IMR-90 (cell line): Measurements from ENCODE around the gene CD2BP2. TPM values are rescaled to one million over a fixed set of nuclear protein-coding genes. Genes with fewer than 3 reads are reported as not detected.

Source experiments
- ATAC-seq: fragments of 200-7000 bp; cut with Tn5 transposase; 2 replicates; pipeline ENCODE4 v1.9.1; 2020; ENCODE audit warnings: low read depth, mild to moderate bottlenecking, moderate library complexity
- BruUV-seq: library from RNA; stranded (reverse); fragments of 400-500 nt; replicated peaks from 2 replicates; lab custom pipeline; 2021; lab: Mats Ljungman, UMichigan
- CTCF ChIA-PET: fragments of 300-600 bp; formaldehyde crosslinking; extraction: SDS; loops from one replicate; lab custom pipeline; 2021; ENCODE audit warnings: antibody characterized with exemption; lab: Yijun Ruan, JAX
- POLR2A ChIA-PET: fragments of 300-600 bp; sonication (Branson Sonifier 250); formaldehyde crosslinking; loops from one replicate; lab custom pipeline; 2022; ENCODE audit warnings: antibody characterized with exemption; ENCODE audit not compliant: unreplicated experiment; lab: Charles Lee
- DNase-seq: peaks from one replicate; pipeline ENCODE4 v3.0.0; 2013
- H2AFZ ChIP-seq: replicated peaks from 2 replicates; pipeline ENCODE3; 2013; ENCODE audit warnings: low read length, mild to moderate bottlenecking; ENCODE audit not compliant: poor library complexity
- H2AK5ac ChIP-seq: 2 replicates; pipeline ENCODE4 v1.6.1; 2013; ENCODE audit warnings: low read depth, low read length, inconsistent platforms
- H2AK9ac ChIP-seq: replicated peaks from 2 replicates; pipeline ENCODE3; 2013; ENCODE audit warnings: mild to moderate bottlenecking, low read depth, low read length, moderate library complexity; ENCODE audit not compliant: poor library complexity
- H2BK120ac ChIP-seq: 2 replicates; pipeline ENCODE4 v1.6.1; 2013; ENCODE audit warnings: low read depth, low read length, inconsistent platforms
- H2BK15ac ChIP-seq: 3 replicates; pipeline ENCODE4 v1.6.1; 2013; ENCODE audit warnings: low read depth, low read length, inconsistent platforms
- H2BK20ac ChIP-seq: 2 replicates; pipeline ENCODE4 v1.6.1; 2013; ENCODE audit warnings: low read depth, mild to moderate bottlenecking, inconsistent platforms, low read length, moderate library complexity
- H2BK5ac ChIP-seq: 2 replicates; pipeline ENCODE4 v1.6.1; 2013; ENCODE audit warnings: mild to moderate bottlenecking, low read depth, low read length, inconsistent platforms; ENCODE audit not compliant: poor library complexity, severe bottlenecking
- H3K14ac ChIP-seq: replicated peaks from 2 replicates; pipeline ENCODE4 v1.6.1; 2013; ENCODE audit warnings: low read depth, low read length, inconsistent platforms
- H3K18ac ChIP-seq: 2 replicates; pipeline ENCODE4 v1.6.1; 2013; ENCODE audit warnings: low read depth, low read length, control low read depth
- H3K23ac ChIP-seq: 2 replicates; pipeline ENCODE4 v1.6.1; 2013; ENCODE audit warnings: low read depth, low read length, inconsistent platforms
- H3K27ac ChIP-seq: 2 replicates; pipeline ENCODE4 v1.5.1; 2013; ENCODE audit warnings: mild to moderate bottlenecking, control low read depth, low read length; ENCODE audit not compliant: insufficient read depth
- H3K27me3 ChIP-seq: 2 replicates; pipeline ENCODE4 v1.6.1; 2013; ENCODE audit warnings: low read length; ENCODE audit not compliant: control insufficient read depth, insufficient read depth
- H3K36me3 ChIP-seq: 2 replicates; pipeline ENCODE4 v1.6.1; 2013; ENCODE audit warnings: low read length, mixed read lengths; ENCODE audit not compliant: control insufficient read depth, insufficient read depth
- H3K4ac ChIP-seq: 2 replicates; pipeline ENCODE4 v1.6.1; 2013; ENCODE audit warnings: low read depth, low read length, inconsistent platforms
- H3K4me1 ChIP-seq: 2 replicates; pipeline ENCODE4 v1.6.1; 2013; ENCODE audit warnings: low read length, mixed read lengths; ENCODE audit not compliant: control insufficient read depth, insufficient read depth
- H3K4me2 ChIP-seq: 2 replicates; pipeline ENCODE4 v1.6.1; 2013; ENCODE audit warnings: low read depth, mild to moderate bottlenecking, control low read depth, low read length, moderate library complexity
- H3K4me3 ChIP-seq: 2 replicates; pipeline ENCODE4 v1.5.1; 2013; ENCODE audit warnings: low read depth, mild to moderate bottlenecking, control low read depth, low read length, moderate library complexity; ENCODE audit not compliant: insufficient read depth
- H3K56ac ChIP-seq: 2 replicates; pipeline ENCODE4 v1.6.1; 2013; ENCODE audit warnings: low read length, inconsistent platforms; ENCODE audit not compliant: insufficient read depth; ENCODE audit errors: extremely low read depth
- H3K79me1 ChIP-seq, 2 experiments: 2 replicates each; pipeline ENCODE4 v1.6.1; 2013; ENCODE audit warnings: low read length in 2 of 2, inconsistent platforms in 1 of 2, low read depth in 1 of 2
- H3K9ac ChIP-seq: 2 replicates; pipeline ENCODE4 v1.6.1; 2013; ENCODE audit warnings: low read depth, low read length, control low read depth
- H3K9me1 ChIP-seq: 2 replicates; pipeline ENCODE4 v1.6.1; 2013; ENCODE audit warnings: low read length, inconsistent platforms; ENCODE audit not compliant: insufficient read depth
- H3K9me3 ChIP-seq: 2 replicates; pipeline ENCODE4 v1.6.1; 2013; ENCODE audit warnings: low read length; ENCODE audit not compliant: control insufficient read depth, insufficient read depth
- H4K20me1 ChIP-seq: 2 replicates; pipeline ENCODE4 v1.6.1; 2013; ENCODE audit warnings: low read length, inconsistent platforms; ENCODE audit not compliant: insufficient read depth
- H4K5ac ChIP-seq: 2 replicates; pipeline ENCODE4 v1.6.1; 2013; ENCODE audit warnings: mild to moderate bottlenecking, low read depth, low read length, control low read depth
- H4K8ac ChIP-seq, 2 experiments: 2 replicates each; pipeline ENCODE4 v1.6.1; 2013; ENCODE audit warnings: low read depth in 2 of 2, low read length in 2 of 2, control low read depth in 1 of 2, inconsistent platforms in 1 of 2
- H4K91ac ChIP-seq: 2 replicates; pipeline ENCODE4 v1.6.1; 2013; ENCODE audit warnings: low read depth, low read length, inconsistent platforms; ENCODE audit not compliant: insufficient read depth
- BHLHE40 ChIP-seq: fragments of 150-350 bp; IDR thresholded peaks from 2 replicates; pipeline ENCODE4 v1.6.1; 2016; ENCODE audit warnings: mild to moderate bottlenecking, low read depth, low read length
- CHD1 ChIP-seq: IDR thresholded peaks from 2 replicates; pipeline ENCODE4 v1.6.1; 2012; ENCODE audit warnings: low read depth, low read length, improper control_type of control experiment
- CTCF ChIP-seq: conservative IDR thresholded peaks from 2 replicates; pipeline ENCODE4 v1.5.1; 2012; ENCODE audit warnings: mild to moderate bottlenecking, low read depth, low read length, improper control_type of control experiment
- ELK1 ChIP-seq: fragments of 150-350 bp; IDR thresholded peaks from 2 replicates; pipeline ENCODE4 v1.6.1; 2016; ENCODE audit warnings: low read depth, mild to moderate bottlenecking, low read length, moderate library complexity, borderline replicate concordance
- FOS ChIP-seq: fragments of 150-350 bp; IDR thresholded peaks from 2 replicates; pipeline ENCODE4 v1.6.1; 2016; ENCODE audit warnings: low read depth, low read length
- MAFK ChIP-seq: IDR thresholded peaks from 2 replicates; pipeline ENCODE4 v1.6.1; 2012; ENCODE audit warnings: low read depth, low read length, improper control_type of control experiment
- MXI1 ChIP-seq: IDR thresholded peaks from 2 replicates; pipeline ENCODE4 v1.6.1; 2012; ENCODE audit warnings: low read depth, mild to moderate bottlenecking, low read length, moderate library complexity, borderline replicate concordance
- NFE2L2 ChIP-seq: fragments of 150-350 bp; IDR thresholded peaks from 2 replicates; pipeline ENCODE4 v1.6.1; 2016; ENCODE audit warnings: low read depth, mild to moderate bottlenecking, low read length
- POLR2A ChIP-seq: IDR thresholded peaks from 2 replicates; pipeline ENCODE4 v1.6.1; 2012; ENCODE audit warnings: mild to moderate bottlenecking, low read depth, low read length
- RAD21 ChIP-seq: IDR thresholded peaks from 2 replicates; pipeline ENCODE4 v1.6.1; 2012; ENCODE audit warnings: low read length, improper control_type of control experiment
- RCOR1 ChIP-seq: IDR thresholded peaks from 2 replicates; pipeline ENCODE4 v1.6.1; 2012; ENCODE audit warnings: mild to moderate bottlenecking, low read length, improper control_type of control experiment; ENCODE audit not compliant: insufficient replicate concordance
- RFX5 ChIP-seq: IDR thresholded peaks from 2 replicates; pipeline ENCODE4 v1.8.0; 2012; ENCODE audit warnings: low read depth, mild to moderate bottlenecking, low read length, moderate library complexity
- SMC3 ChIP-seq: fragments of 150-350 bp; IDR thresholded peaks from 2 replicates; pipeline ENCODE4 v1.6.1; 2016; ENCODE audit warnings: low read depth, mild to moderate bottlenecking, antibody characterized with exemption, low read length, moderate library complexity
- WGBS, 2 experiments: methylation state at CpG; one replicate each; pipeline versions ENCODE4 v1.1.5 to v1.1.7; 2013; ENCODE audit warnings: missing lambda C conversion rate in 2 of 2; ENCODE audit not compliant: insufficient read length in 1 of 2; ENCODE audit errors: extremely low coverage in 2 of 2; 5-methylcytosine and 5-hydroxymethylcytosine counted together
- dilution Hi-C: fragments of 300-500 bp; cut with HindIII; formaldehyde crosslinking; loops from one replicate; pipeline ENCODE4 v1.14.3; 2018; ENCODE audit warnings: low sequenced_read_pairs; ENCODE audit not compliant: unreplicated experiment
- in situ Hi-C: fragments of 300-500 bp; cut with MboI; formaldehyde crosslinking; loops from 3 replicates; pipeline ENCODE4 v1.14.3; 2019; ENCODE audit warnings: low sequenced_read_pairs, inconsistent platforms, mixed read lengths
- intact Hi-C: fragments of 100-400 bp; cut with micrococcal nuclease; formaldehyde crosslinking; loops from 2 replicates; pipeline ENCODE4 v1.10.0; 2022
- polyA plus RNA-seq, 3 experiments: library from polyadenylated mRNA; depleted of rRNA; stranded (reverse); fragments of >200 nt; gene quantifications; 2 replicates each; pipeline ENCODE4 v1.2.3, GENCODE V29; 2012; ENCODE audit warnings: low replicate concordance in 1 of 3
- total RNA-seq: library from RNA; depleted of rRNA; stranded (reverse); fragments of >200 nt; gene quantifications from 2 replicates; pipeline ENCODE4 v1.2.3, GENCODE V29; 2012

Gene CD2BP2
- total and polyA plus RNA-seq, 2 of the 4 experiments (the other 2 are of a cell fraction), result 29.6 to 41.1 TPM

GRCh38 chr16:30335598-30336474, 19.3 kb downstream of the CD2BP2 start:
- Histone ChIP-seq H3K18ac (no peak overlapping the region), H3K79me1 (peaks cover 3 to 4% of the 10 kb centered on the region in 2 experiments; a peak in 2 of 4 replicates), H3K4me2 (peak overlapping the region; percentile 87), H3K9ac (peak overlapping the region; percentile 44; the same call in 1 of the 2 replicates), H2BK20ac (no peak overlapping the region; the same call in 1 of the 2 replicates), H4K20me1 (no peaks in the 10 kb centered on the region), H2AK9ac (peak overlapping the region; percentile 91), H4K91ac (no peak overlapping the region), H3K9me1 (peaks cover 9% of the 10 kb centered on the region; the same call in 1 of the 2 replicates), H4K8ac (peak overlapping the region; percentile 74 to 82; a peak in 3 of 4 replicates), H2BK15ac (no peak overlapping the region), H2BK5ac (peak overlapping the region; percentile 35), H2BK120ac (no peak overlapping the region), H3K4me1 (peaks cover 3% of the 10 kb centered on the region; the same call in 1 of the 2 replicates), H3K27ac (peak overlapping the region; percentile 38), H3K4ac (peak overlapping the region; percentile 64), H3K4me3 (peak overlapping the region; percentile 61), H3K23ac (peak overlapping the region; percentile 14; the same call in 1 of the 2 replicates), H2AK5ac (no peak overlapping the region), H3K56ac (no peak overlapping the region), H3K36me3 (no peaks in the 10 kb centered on the region), H3K9me3 (no peaks in the 10 kb centered on the region), H3K14ac (peak overlapping the region; percentile 44; the same call in 1 of the 2 replicates), H4K5ac (peak overlapping the region; percentile 13; the same call in 1 of the 2 replicates), H2AFZ (peak overlapping the region; percentile 80), H3K27me3 (no peaks in the 10 kb centered on the region)
- ATAC-seq, result no peak
- DNase-seq, result no peak
- in situ Hi-C loops, result no loop called here
- no TSS peak for BruUV-seq
- 33% methylated on average over 11 of the region's 17 CpGs; no CpG with 5 or more reads in 1 of the 2 experiments for WGBS, 2 experiments
- CTCF ChIA-PET, result interaction anchor here (1.0 kb wide), 1 partner anchor 74 kb away, joined by 3 read pairs; no protein-coding TSS in a partner anchor
- intact Hi-C loops, result no loop called here
- POLR2A ChIA-PET, result no interaction called here
- dilution Hi-C loops, result no loop called here
- TF ChIP-seq RFX5 (no peak), CHD1 (no peak), NFE2L2 (no peak), RAD21 (no peak), MAFK (no peak), FOS (no peak), ELK1 (no peak), SMC3 (no peak), BHLHE40 (no peak), RCOR1 (no peak), MXI1 (no peak), POLR2A (no peak), CTCF (no peak)
